GM21381 (cell line): Measurements from ENCODE around the gene SDK1.

Source experiments
- ATAC-seq: cut with Tn5 transposase; IDR thresholded peaks from one replicate; pipeline ENCODE4 v1.9.1; 2021; ENCODE audit warnings: mild to moderate bottlenecking, moderate library complexity; ENCODE audit not compliant: unreplicated experiment

SDK1 gene

GRCh38 chr7:3451701-3452100 lies 150.6 kb downstream of the SDK1 start:
- ATAC-seq, result no peak

GRCh38 chr7:3453398-3453797 lies 152.3 kb downstream of the SDK1 start:
- ATAC-seq, result no peak

GRCh38 chr7:3455806-3456595 lies 154.9 kb downstream of the SDK1 start:
- ATAC-seq, result no peak

- no peak for ATAC-seq
These were observed 158.1 kb downstream of the SDK1 start for GRCh38 chr7:3459111-3459510.

- ATAC-seq, result no peak
These were observed 160.9 kb downstream of the SDK1 start for GRCh38 chr7:3461923-3462322.

- ATAC-seq, result no peak
These were observed 162.6 kb downstream of the SDK1 start for GRCh38 chr7:3463696-3464095.

GRCh38 chr7:3464900-3465622 lies 164.0 kb downstream of the SDK1 start:
- ATAC-seq, result no peak

- no peak for ATAC-seq
These were observed 165.2 kb downstream of the SDK1 start for GRCh38 chr7:3466261-3466660.

- no peak for ATAC-seq
These were observed 168.6 kb downstream of the SDK1 start for GRCh38 chr7:3469641-3470040.

- ATAC-seq, result no peak
These were observed 179.1 kb downstream of the SDK1 start for GRCh38 chr7:3480197-3480596.

GRCh38 chr7:3481435-3481834 lies 180.4 kb downstream of the SDK1 start:
- no peak for ATAC-seq

- ATAC-seq, result no peak
These were observed 181.3 kb downstream of the SDK1 start for GRCh38 chr7:3482147-3482921.

- no peak for ATAC-seq
These were observed 185.8 kb downstream of the SDK1 start for GRCh38 chr7:3486841-3487240.

GRCh38 chr7:3488829-3489228 lies 187.8 kb downstream of the SDK1 start:
- no peak for ATAC-seq

- ATAC-seq, result no peak
These were observed 192.4 kb downstream of the SDK1 start for GRCh38 chr7:3493499-3493898.

GRCh38 chr7:3494947-3495346 lies 193.9 kb downstream of the SDK1 start:
- no peak for ATAC-seq

GRCh38 chr7:3495530-3495929 lies 194.5 kb downstream of the SDK1 start:
- ATAC-seq, result no peak

- ATAC-seq, result no peak
These were observed 194.9 kb downstream of the SDK1 start for GRCh38 chr7:3495954-3496353.

- no peak for ATAC-seq
These were observed 196.7 kb downstream of the SDK1 start for GRCh38 chr7:3497796-3498195.

GRCh38 chr7:3501671-3502070 lies 200.6 kb downstream of the SDK1 start:
- no peak for ATAC-seq

GRCh38 chr7:3504384-3504783 lies 203.3 kb downstream of the SDK1 start:
- no peak for ATAC-seq
